GM21381 (cell line): ENCODE results near the gene PDIA4.

Experiments used
- ATAC-seq: cut with Tn5 transposase; IDR thresholded peaks from one replicate; pipeline ENCODE4 v1.9.1; 2021; ENCODE audit warnings: mild to moderate bottlenecking, moderate library complexity; ENCODE audit not compliant: unreplicated experiment

The PDIA4 gene

GRCh38 chr7:148975896-148976295 lies 52.4 kb downstream of the PDIA4 start:
- ATAC-seq = no peak

GRCh38 chr7:148973256-148973655 lies 55.0 kb downstream of the PDIA4 start:
- ATAC-seq = no peak

GRCh38 chr7:148972375-148972774 lies 55.9 kb downstream of the PDIA4 start:
- ATAC-seq = no peak

- ATAC-seq = no peak
Observed at GRCh38 chr7:148967602-148968001, 60.7 kb downstream of the PDIA4 start.

GRCh38 chr7:148967032-148967372 lies 61.3 kb downstream of the PDIA4 start:
- ATAC-seq = no peak

GRCh38 chr7:148964483-148965267 lies 63.6 kb downstream of the PDIA4 start:
- no peak for ATAC-seq

GRCh38 chr7:148963583-148964482 lies 64.5 kb downstream of the PDIA4 start:
- no peak for ATAC-seq

GRCh38 chr7:148962823-148963582 lies 65.3 kb downstream of the PDIA4 start:
- peak; percentile 67 for ATAC-seq

GRCh38 chr7:148962440-148962822 lies 65.9 kb downstream of the PDIA4 start:
- ATAC-seq = peak; percentile 1

- ATAC-seq = no peak
Observed at GRCh38 chr7:148959726-148960125, 68.6 kb downstream of the PDIA4 start.

GRCh38 chr7:148958061-148958460 lies 70.2 kb downstream of the PDIA4 start:
- ATAC-seq = no peak

- ATAC-seq = no peak
Observed at GRCh38 chr7:148954766-148955165, 73.5 kb downstream of the PDIA4 start.

- no peak for ATAC-seq
Observed at GRCh38 chr7:148953676-148954075, 74.6 kb downstream of the PDIA4 start.
